SH-SY5Y (cell line): ENCODE measurements around the gene FLNA.

Source experiments
- GATA2 ChIP-seq: IDR thresholded peaks from 2 replicates; pipeline ENCODE4 v1.6.1; 2011; ENCODE audit warnings: mild to moderate bottlenecking, low read depth, low read length
- GATA3 ChIP-seq: IDR thresholded peaks from 2 replicates; pipeline ENCODE4 v1.6.1; 2011; ENCODE audit warnings: low read depth, mild to moderate bottlenecking, low read length, moderate library complexity

Gene FLNA

GRCh38 chrX:154382483-154383069 is 8.1 kb upstream of the FLNA start:
- no peak for TF ChIP-seq GATA3

- no peak for TF ChIP-seq GATA3
- no peak for TF ChIP-seq GATA2
These were observed 6.8 kb upstream of the FLNA start for GRCh38 chrX:154381271-154381670.

GRCh38 chrX:154380787-154381186 is 6.4 kb upstream of the FLNA start:
- TF ChIP-seq GATA2 (no peak), GATA3 (no peak)

GRCh38 chrX:154380153-154380552 is 5.7 kb upstream of the FLNA start:
- no peak for TF ChIP-seq GATA3
- TF ChIP-seq GATA2 = no peak

GRCh38 chrX:154379569-154379951 is 5.1 kb upstream of the FLNA start:
- no peak for TF ChIP-seq GATA2

GRCh38 chrX:154378799-154379568 is 4.5 kb upstream of the FLNA start, which contains the start of gene EMD:
Gene EMD (plus strand): TSS chrX:154379295. CDS start chrX:154379485, 190 bp downstream.
- TF ChIP-seq GATA2 (no peak), GATA3 (no peak)

- TF ChIP-seq GATA2 (no peak), GATA3 (no peak)
These were observed 3.8 kb upstream of the FLNA start for GRCh38 chrX:154378059-154378798.

GRCh38 chrX:154376774-154377173 is 2.3 kb upstream of the FLNA start:
- no peak for TF ChIP-seq GATA3
- TF ChIP-seq GATA2 = no peak

- no peak for TF ChIP-seq GATA2
- TF ChIP-seq GATA3 = no peak
These were observed 696 bp upstream of the FLNA start for GRCh38 chrX:154375156-154375504.

- TF ChIP-seq GATA2 (no peak), GATA3 (no peak)
These were observed 811 bp downstream of the FLNA start for GRCh38 chrX:154373340-154374306.

GRCh38 chrX:154372612-154373022 is 1.8 kb downstream of the FLNA start:
- TF ChIP-seq GATA2 = no peak
- TF ChIP-seq GATA3 = no peak

GRCh38 chrX:154371789-154372300 is 2.6 kb downstream of the FLNA start:
- no peak for TF ChIP-seq GATA2
- no peak for TF ChIP-seq GATA3

GRCh38 chrX:154371017-154371788 is 3.2 kb downstream of the FLNA start:
- no peak for TF ChIP-seq GATA3
